Hematopoietic multipotent progenitor cell treated with erythropoietin and hydrocortisone succinate and interleukin-3 and kit ligand, for 4 days (in vitro differentiated cells): ENCODE measurements around the gene MRPL24.
A peak's percentile ranks its signal among the peaks of the same experiment; 100 is the strongest.

Experiments
- DNase-seq: peaks from one replicate; pipeline ENCODE4 v3.0.0-alpha.2; 2015

Gene MRPL24

GRCh38 chr1:156742801-156743200, 1.9 kb upstream of the MRPL24 start:
- DNase-seq, result no peak

GRCh38 chr1:156742017-156742416, 1.1 kb upstream of the MRPL24 start:
- no peak for DNase-seq

GRCh38 chr1:156741481-156741983, 644 bp upstream of the MRPL24 start:
- DNase-seq, result no peak

- peak; percentile 56 for DNase-seq
Measured at GRCh38 chr1:156740237-156740740, 599 bp downstream of the MRPL24 start.

- DNase-seq, result no peak
Measured at GRCh38 chr1:156738916-156739315, 2.0 kb downstream of the MRPL24 start.

- DNase-seq, result no peak
Measured at GRCh38 chr1:156738407-156738806, 2.5 kb downstream of the MRPL24 start.

GRCh38 chr1:156733989-156734584, 6.8 kb downstream of the MRPL24 start:
- DNase-seq, result no peak

- peak; percentile 99 for DNase-seq
Measured at GRCh38 chr1:156728599-156729462, 12.1 kb downstream of the MRPL24 start, which contains the start of gene ISG20L2. Gene ISG20L2 (minus strand): TSS chr1:156728766. CDS start chr1:156727652, 1,114 bp downstream.

- DNase-seq, result peak; percentile 94
Measured at GRCh38 chr1:156727926-156728598, 12.8 kb downstream of the MRPL24 start, which contains the start of gene METTL25B. Gene METTL25B (plus strand): TSS chr1:156728469. CDS start chr1:156729105, 636 bp downstream.

- no peak for DNase-seq
Measured at GRCh38 chr1:156727492-156727891, 13.4 kb downstream of the MRPL24 start.

- peak; percentile 91 for DNase-seq
Measured at GRCh38 chr1:156726549-156727226, 14.2 kb downstream of the MRPL24 start.

- DNase-seq, result peak; percentile 95
Measured at GRCh38 chr1:156725683-156726280, 15.1 kb downstream of the MRPL24 start.

GRCh38 chr1:156721535-156721934, 19.4 kb downstream of the MRPL24 start:
- DNase-seq, result no peak

- no peak for DNase-seq
Measured at GRCh38 chr1:156721131-156721530, 19.8 kb downstream of the MRPL24 start.

- DNase-seq, result no peak
Measured at GRCh38 chr1:156717351-156717750, 23.5 kb downstream of the MRPL24 start.

GRCh38 chr1:156714830-156715229, 26.1 kb downstream of the MRPL24 start:
- DNase-seq, result no peak

GRCh38 chr1:156712626-156713025, 28.3 kb downstream of the MRPL24 start:
- no peak for DNase-seq

- no peak for DNase-seq
Measured at GRCh38 chr1:156711011-156711817, 29.7 kb downstream of the MRPL24 start.

GRCh38 chr1:156709757-156710489, 31.0 kb downstream of the MRPL24 start:
- no peak for DNase-seq

GRCh38 chr1:156709031-156709430, 31.9 kb downstream of the MRPL24 start:
- no peak for DNase-seq
